Renal pelvis (tissue), 4 donors: ENCODE measurements around the gene S100A13. TPM values are rescaled to one million over a fixed set of nuclear protein-coding genes. Genes with fewer than 3 reads are reported as not detected.
"Not testable (repeated sequence)": the region's sequence is repeated elsewhere in the genome, so short reads cannot be mapped to it uniquely, and the experiment has no call there.

Experiments
- DNase-seq: peaks from one replicate; pipeline ENCODE4 v3.0.0-alpha.2; 2013
- polyA plus RNA-seq, 3 donors: library from polyadenylated mRNA; unstranded; fragments of 120-200 nt; gene quantifications; one replicate each; pipeline ENCODE4 v1.2.1, GENCODE V29; 2013; ENCODE audit not compliant: insufficient read length in 3 of 3

Gene S100A13
- polyA plus RNA-seq, 3 donors: 164 to 188 (median 168) TPM

DNA sequence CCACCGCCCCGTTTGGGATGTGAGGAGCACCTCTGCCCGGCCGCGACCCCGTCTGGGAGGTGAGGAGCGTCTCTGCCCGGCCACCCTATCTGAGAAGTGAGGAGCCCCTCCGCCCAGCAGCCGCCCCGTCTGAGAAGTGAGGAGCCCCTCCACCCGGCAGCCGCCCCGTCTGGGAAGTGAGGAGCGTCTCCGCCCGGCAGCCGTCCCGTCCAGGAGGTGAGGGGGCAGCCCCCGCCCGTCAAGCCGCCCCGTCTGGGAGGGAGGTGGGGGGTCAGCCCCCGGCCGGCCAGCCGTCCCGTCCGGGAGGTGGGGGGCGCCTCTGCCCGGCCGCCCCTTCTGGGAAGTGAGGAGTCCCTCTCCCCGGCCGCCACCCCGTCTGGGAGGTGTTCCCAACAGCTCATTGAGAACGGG, 52.2 kb downstream of the S100A13 start:
- not testable (repeated sequence) for DNase-seq

DNA sequence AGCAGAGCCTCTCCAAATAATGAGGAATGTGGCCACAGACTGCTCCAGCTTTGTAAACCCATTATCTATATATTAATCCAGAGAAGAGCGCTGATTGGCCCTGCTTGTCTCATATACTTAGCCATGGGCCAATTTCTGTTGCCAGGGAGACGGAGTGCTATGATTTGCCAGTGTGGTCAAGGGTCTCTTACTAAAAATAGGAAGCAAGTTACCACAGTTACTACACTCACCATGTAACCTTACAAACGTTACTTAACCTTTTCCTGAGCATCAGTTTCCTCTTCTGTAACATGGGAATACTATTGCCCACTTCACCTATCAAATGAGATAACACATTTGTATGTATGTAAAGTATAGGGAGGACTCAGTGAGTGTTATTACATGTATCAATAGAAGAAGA, 54.0 kb downstream of the S100A13 start:
- DNase-seq: no peak

DNA sequence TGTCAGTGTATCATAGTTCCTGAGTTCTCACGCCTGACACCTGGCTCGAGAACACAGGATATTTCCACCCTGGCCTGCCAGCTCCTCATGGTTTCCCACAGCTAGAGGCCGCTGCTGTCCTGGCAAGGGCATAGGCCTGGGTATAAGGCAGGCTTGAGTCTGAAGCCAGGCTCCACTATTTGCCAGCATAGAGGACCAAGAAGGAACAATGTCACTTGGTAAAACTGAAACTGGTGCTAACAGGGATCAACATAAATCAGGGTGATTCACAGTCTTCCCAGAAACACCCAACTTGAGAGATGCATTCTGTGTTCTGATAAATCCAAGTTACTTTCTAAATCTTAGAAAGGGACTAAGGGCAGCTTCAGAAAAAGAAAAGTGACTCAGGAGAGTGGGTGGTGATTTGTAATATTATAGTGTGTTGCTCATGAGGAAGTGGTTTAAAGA, 54.7 kb downstream of the S100A13 start:
- peak; percentile 63 for DNase-seq

DNA sequence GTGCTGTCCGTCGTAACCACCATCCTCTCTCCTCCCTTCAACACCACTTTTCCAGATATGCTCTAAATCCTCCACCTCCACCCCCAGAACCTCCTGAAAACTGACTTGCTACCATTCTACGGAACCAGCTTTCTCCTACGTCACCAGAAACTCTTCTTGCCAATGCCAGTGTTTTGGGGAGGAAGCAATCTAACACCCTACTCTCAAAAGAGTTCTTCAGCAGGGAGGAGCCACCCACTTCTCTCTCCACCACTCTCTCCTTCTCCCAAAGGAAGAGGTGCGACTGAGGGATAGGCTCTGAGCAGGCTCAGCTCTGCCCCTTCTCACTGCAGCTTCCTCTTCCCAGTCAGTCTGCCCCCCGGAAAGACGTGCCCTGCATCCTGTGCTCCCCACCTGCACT, 55.6 kb downstream of the S100A13 start:
- no peak for DNase-seq

DNA sequence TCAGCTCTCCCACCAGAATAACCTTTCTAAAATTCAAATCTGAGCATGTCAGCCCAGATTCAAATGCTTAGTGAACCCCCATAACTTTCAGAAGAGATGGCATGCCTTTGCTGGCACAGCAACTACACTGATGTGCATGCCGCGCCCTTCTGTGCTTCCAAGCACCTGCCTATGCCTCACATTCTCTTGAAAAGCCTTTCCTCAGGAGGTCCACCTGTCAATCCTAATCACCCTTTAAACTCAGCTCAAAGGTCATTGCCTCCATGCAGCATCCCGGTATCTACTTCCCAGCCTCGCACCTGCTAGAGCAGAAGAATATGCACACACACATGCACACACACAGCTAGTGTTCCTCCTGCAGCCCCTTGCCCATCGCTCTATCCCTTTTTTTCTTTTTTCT, 56.4 kb downstream of the S100A13 start:
- DNase-seq: no peak

DNA sequence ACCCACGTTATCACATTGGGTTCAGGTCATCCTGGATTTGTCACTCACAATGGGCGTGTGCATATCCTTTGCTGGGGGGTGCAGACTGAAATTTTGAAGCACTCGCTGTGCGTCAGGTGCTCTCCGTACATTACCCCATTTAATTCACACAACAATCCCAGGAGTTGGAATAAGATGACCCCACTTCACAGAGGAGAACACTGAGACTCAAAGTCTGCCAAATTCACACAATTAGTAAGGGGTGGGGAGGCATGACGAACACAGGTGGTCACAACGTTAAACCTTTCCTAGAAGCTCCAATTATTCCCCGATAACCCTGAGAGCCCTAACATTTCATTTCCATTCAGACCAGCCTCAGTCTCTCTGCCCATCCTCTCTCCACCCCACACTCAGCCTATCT, 57.8 kb downstream of the S100A13 start:
- no peak for DNase-seq

Other genes with a start within 250 kb of the S100A13 start
- gene S100A8, start 236.4 kb downstream of the S100A13 start, polyA plus RNA-seq: 10 to 100 TPM in 2 of 3 donors, 1 to 10 TPM in 1; 5.3 to 17.8 (median 14.4) TPM
- not detected for gene S100A7A, start 211.0 kb downstream of the S100A13 start, polyA plus RNA-seq
- under 1 TPM in 1 of 3 donors, not detected in 2; 0.98 TPM for gene S100A7, start 166.9 kb downstream of the S100A13 start, polyA plus RNA-seq
- 100 to 1,000 TPM; 208 to 240 (median 221) TPM for gene S100A6, start 91.5 kb downstream of the S100A13 start, polyA plus RNA-seq
- 1 to 10 TPM; 1.1 to 1.4 (median 1.2) TPM for gene S100A5, start 86.6 kb downstream of the S100A13 start, polyA plus RNA-seq
- 10 to 100 TPM; 31.7 to 34.9 (median 31.7) TPM for gene S100A4, start 81.7 kb downstream of the S100A13 start, polyA plus RNA-seq
- gene S100A3, start 78.2 kb downstream of the S100A13 start, polyA plus RNA-seq: under 1 TPM in 1 of 3 donors, not detected in 2; 0.19 TPM
- gene S100A2, start 61.7 kb downstream of the S100A13 start, polyA plus RNA-seq: 1 to 10 TPM; 5.8 to 7.9 (median 6.8) TPM
- 100 to 1,000 TPM; 108 to 123 (median 116) TPM for gene S100A16, start 14.4 kb downstream of the S100A13 start, polyA plus RNA-seq
- 10 to 100 TPM; 17.2 to 19.6 (median 18.9) TPM for gene S100A14, start 11.2 kb downstream of the S100A13 start, polyA plus RNA-seq
- 10 to 100 TPM; 21.0 to 29.1 (median 26.7) TPM for gene S100A1, start 929 bp upstream of the S100A13 start, polyA plus RNA-seq
- gene CHTOP, start 6.6 kb upstream of the S100A13 start, polyA plus RNA-seq: 100 to 1,000 TPM; 118 to 155 (median 145) TPM
- 10 to 100 TPM; 55.1 to 57.5 (median 56.7) TPM for gene SNAPIN, start 31.2 kb upstream of the S100A13 start, polyA plus RNA-seq
- 100 to 1,000 TPM; 263 to 318 (median 292) TPM for gene ILF2, start 43.5 kb upstream of the S100A13 start, polyA plus RNA-seq
- gene NPR1, start 51.2 kb upstream of the S100A13 start, polyA plus RNA-seq: 10 to 100 TPM; 72.5 to 77.7 (median 76.0) TPM
- gene INTS3, start 100.5 kb upstream of the S100A13 start, polyA plus RNA-seq: 100 to 1,000 TPM; 103 to 160 (median 134) TPM
- 10 to 100 TPM; 36.4 to 44.4 (median 40.0) TPM for gene SLC27A3, start 147.9 kb upstream of the S100A13 start, polyA plus RNA-seq